ENCODE measurements around the gene CLIC5.

CLIC5 gene

DNA sequence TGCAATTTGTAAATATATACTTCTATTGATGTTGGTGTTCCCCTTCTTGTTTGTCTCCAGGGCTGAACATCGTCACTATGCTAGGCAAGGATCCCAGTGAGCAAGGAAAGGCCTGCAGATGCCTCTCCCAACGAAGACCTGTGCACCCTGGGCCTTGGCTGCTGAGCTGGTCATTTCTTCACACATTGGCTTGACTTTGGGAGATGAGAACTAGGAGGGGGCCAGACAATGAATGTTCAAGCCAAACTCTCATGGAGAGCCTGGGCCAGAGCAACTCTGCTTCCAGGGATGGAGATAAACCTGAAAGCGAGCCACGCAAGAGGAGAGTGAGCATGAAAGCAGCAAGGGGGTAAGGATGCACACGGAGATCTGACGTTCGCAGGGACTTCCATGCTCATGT lies 104.0 kb downstream of the CLIC5 start:
- Histone ChIP-seq H3K27me3 (replicated peaks in 2 of 5; ENCODE audit: control insufficient read depth in 4 of 5, insufficient read depth in 5 of 5, low read length in 4 of 5) (no peaks in the 10 kb centered on the region), H3K27ac (ENCODE audit: insufficient read depth in 1 of 2, low read depth in 1 of 2, low read length in 2 of 2, poor library complexity in 1 of 2, severe bottlenecking in 2 of 2) (no peak overlapping the region), H3K4me1 (ENCODE audit: control extremely low read depth in 1 of 4, control insufficient read depth in 4 of 4, insufficient read depth in 4 of 4, low read length in 3 of 4) (no peaks in the 10 kb centered on the region), H3K4me3 (ENCODE audit: control insufficient read depth in 1 of 7, extremely low read depth in 1 of 7, insufficient read depth in 4 of 7, low read depth in 2 of 7, low read length in 6 of 7) (no peak overlapping the region), H3K9me3 (ENCODE audit: control extremely low read depth in 1 of 5, control insufficient read depth in 4 of 5, insufficient read depth in 2 of 5, low read depth in 1 of 5, low read length in 4 of 5) (peaks cover 0 to 2% (median 0%) of the 10 kb centered on the region in 5 experiments), H3K36me3 (ENCODE audit: control insufficient read depth in 4 of 4, insufficient read depth in 4 of 4, low read length in 3 of 4) (no peaks in the 10 kb centered on the region)
- DNase-seq: no peak
- CTCF ChIA-PET: interaction anchor here (5.6 kb wide), 1 partner anchor 12 kb away, joined by 37 read pairs; no protein-coding TSS in a partner anchor
- POLR2A ChIA-PET: no interaction called here
- 98% methylated on average over 6 of the region's 7 CpGs for WGBS (ENCODE audit: insufficient coverage)

DNA sequence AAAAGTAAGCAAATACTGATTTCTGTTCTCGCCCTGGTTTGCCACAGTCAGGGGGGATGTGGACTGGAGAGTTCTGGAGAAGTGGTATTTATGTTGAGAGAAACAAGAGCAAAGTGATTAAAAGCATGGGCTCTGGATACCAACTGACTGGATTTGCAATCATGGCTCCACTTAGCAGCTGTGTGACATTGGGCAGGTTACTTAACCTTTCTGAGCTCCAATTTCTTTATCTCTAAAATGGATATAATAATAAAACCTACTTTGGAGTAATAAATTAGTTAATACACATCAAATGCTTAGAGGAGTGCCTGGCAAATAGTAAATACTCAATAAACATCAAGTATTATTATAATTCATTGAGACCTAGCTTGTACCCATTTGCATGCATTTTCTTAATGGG lies 111.7 kb downstream of the CLIC5 start:
- Histone ChIP-seq H3K27ac (ENCODE audit: insufficient read depth in 1 of 2, low read depth in 1 of 2, low read length in 2 of 2, poor library complexity in 1 of 2, severe bottlenecking in 2 of 2) (no peak overlapping the region), H3K4me3 (ENCODE audit: control insufficient read depth in 1 of 7, extremely low read depth in 1 of 7, insufficient read depth in 4 of 7, low read depth in 2 of 7, low read length in 6 of 7) (no peak overlapping the region), H3K9me3 (ENCODE audit: control extremely low read depth in 1 of 5, control insufficient read depth in 4 of 5, insufficient read depth in 2 of 5, low read depth in 1 of 5, low read length in 4 of 5) (no peaks in the 10 kb centered on the region), H3K27me3 (replicated peaks in 2 of 5; ENCODE audit: control insufficient read depth in 4 of 5, insufficient read depth in 5 of 5, low read length in 4 of 5) (no peaks in the 10 kb centered on the region), H3K36me3 (ENCODE audit: control insufficient read depth in 4 of 4, insufficient read depth in 4 of 4, low read length in 3 of 4) (no peaks in the 10 kb centered on the region), H3K4me1 (ENCODE audit: control extremely low read depth in 1 of 4, control insufficient read depth in 4 of 4, insufficient read depth in 4 of 4, low read length in 3 of 4) (no peaks in the 10 kb centered on the region)
- ChIA-PET CTCF (no interaction called here), POLR2A (no interaction called here)
- no peak for DNase-seq
- 100% methylated on average over 1 of the region's 1 CpG for WGBS (ENCODE audit: insufficient coverage)

DNA sequence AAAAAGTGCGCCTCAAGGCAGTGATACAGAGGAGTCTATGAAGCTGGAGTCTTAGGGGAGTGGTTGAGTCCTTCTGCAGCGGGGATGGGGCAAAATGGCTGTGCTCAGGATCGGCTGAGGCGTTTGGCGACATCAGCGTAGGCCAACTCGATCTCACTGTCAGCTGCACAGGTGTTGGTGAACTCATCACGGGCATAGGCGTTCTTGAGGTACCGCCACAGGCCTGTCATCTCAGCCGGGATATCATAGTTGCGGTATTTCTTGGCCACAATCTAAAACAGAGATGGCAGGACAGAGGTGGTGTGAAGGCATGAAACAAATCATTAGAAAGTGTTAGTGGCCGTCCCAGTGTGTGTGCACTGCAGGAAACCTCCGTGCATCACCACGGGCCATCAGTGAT lies 112.7 kb downstream of the CLIC5 start:
- DNase-seq: no peak
- CTCF ChIA-PET: no interaction called here
- H3K36me3 ChIP-seq (ENCODE audit: control insufficient read depth in 4 of 4, insufficient read depth in 4 of 4, low read length in 3 of 4): no peaks in the 10 kb centered on the region
- no peaks in the 10 kb centered on the region for H3K4me1 ChIP-seq (ENCODE audit: control extremely low read depth in 1 of 4, control insufficient read depth in 4 of 4, insufficient read depth in 4 of 4, low read length in 3 of 4)
- POLR2A ChIA-PET: no interaction called here
- no peaks in the 10 kb centered on the region for H3K27me3 ChIP-seq (replicated peaks in 2 of 5; ENCODE audit: control insufficient read depth in 4 of 5, insufficient read depth in 5 of 5, low read length in 4 of 5)
- no peak overlapping the region for H3K27ac ChIP-seq (ENCODE audit: insufficient read depth in 1 of 2, low read depth in 1 of 2, low read length in 2 of 2, poor library complexity in 1 of 2, severe bottlenecking in 2 of 2)
- H3K4me3 ChIP-seq (ENCODE audit: control insufficient read depth in 1 of 7, extremely low read depth in 1 of 7, insufficient read depth in 4 of 7, low read depth in 2 of 7, low read length in 6 of 7): no peak overlapping the region
- 97% methylated on average over 13 of the region's 15 CpGs for WGBS (ENCODE audit: insufficient coverage)
- H3K9me3 ChIP-seq (ENCODE audit: control extremely low read depth in 1 of 5, control insufficient read depth in 4 of 5, insufficient read depth in 2 of 5, low read depth in 1 of 5, low read length in 4 of 5): no peaks in the 10 kb centered on the region

DNA sequence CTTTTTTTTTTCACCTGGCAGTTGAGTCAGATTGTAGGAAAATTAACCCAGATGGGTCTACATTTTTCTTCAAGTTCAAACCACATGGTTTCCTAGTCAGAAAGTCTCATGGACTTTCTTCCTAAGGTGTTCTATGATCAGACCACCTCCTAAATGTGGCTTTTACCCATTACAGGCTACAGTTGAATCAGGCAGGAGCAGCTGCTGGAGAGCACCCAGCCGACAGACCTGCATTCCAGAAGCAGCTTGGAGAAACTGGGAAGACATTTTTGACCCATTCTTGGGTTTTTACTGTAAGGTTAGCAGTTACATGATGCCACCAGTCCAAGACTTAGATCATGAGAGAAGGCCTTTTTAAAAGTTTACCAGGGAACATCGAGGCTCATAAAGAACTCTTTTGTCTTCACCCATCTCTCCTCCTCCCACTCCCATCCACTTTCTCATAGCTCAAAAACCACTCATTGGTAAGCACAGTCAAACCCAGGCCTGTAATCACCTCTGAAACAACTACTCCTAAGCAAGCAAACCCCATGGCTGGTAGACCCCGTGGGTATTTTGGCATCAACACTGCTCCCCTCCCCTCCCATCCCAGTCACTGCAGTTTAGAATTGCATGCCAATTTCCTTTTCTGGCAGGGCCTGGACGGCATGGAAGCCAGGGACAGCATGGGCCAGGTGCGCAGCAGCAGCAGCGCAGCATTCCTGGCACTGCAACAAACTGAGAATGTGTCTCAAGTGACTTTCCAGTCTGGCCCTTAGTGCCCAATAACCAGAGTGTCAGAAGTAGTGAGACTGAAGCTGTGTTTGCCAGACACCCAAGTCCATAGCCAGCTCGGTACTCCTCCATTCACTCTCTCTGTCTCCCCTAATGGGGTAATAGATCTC lies 113.7 kb downstream of the CLIC5 start:
- Histone ChIP-seq H3K36me3 (ENCODE audit: control insufficient read depth in 4 of 4, insufficient read depth in 4 of 4, low read length in 3 of 4) (no peaks in the 10 kb centered on the region), H3K4me1 (ENCODE audit: control extremely low read depth in 1 of 4, control insufficient read depth in 4 of 4, insufficient read depth in 4 of 4, low read length in 3 of 4) (no peaks in the 10 kb centered on the region), H3K27me3 (replicated peaks in 2 of 5; ENCODE audit: control insufficient read depth in 4 of 5, insufficient read depth in 5 of 5, low read length in 4 of 5) (no peaks in the 10 kb centered on the region), H3K9me3 (ENCODE audit: control extremely low read depth in 1 of 5, control insufficient read depth in 4 of 5, insufficient read depth in 2 of 5, low read depth in 1 of 5, low read length in 4 of 5) (no peaks in the 10 kb centered on the region), H3K4me3 (ENCODE audit: control insufficient read depth in 1 of 7, extremely low read depth in 1 of 7, insufficient read depth in 4 of 7, low read depth in 2 of 7, low read length in 6 of 7) (no peak overlapping the region), H3K27ac (ENCODE audit: insufficient read depth in 1 of 2, low read depth in 1 of 2, low read length in 2 of 2, poor library complexity in 1 of 2, severe bottlenecking in 2 of 2) (no peak overlapping the region)
- WGBS (ENCODE audit: insufficient coverage): 95% methylated on average over 6 of the region's 7 CpGs
- DNase-seq: no peak
- CTCF ChIA-PET: interaction anchor here (0.6 to 1.6 kb wide), 3 partner anchors 9 to 24 kb away, joined by 3 to 6 read pairs (median 3); no protein-coding TSS in a partner anchor
- POLR2A ChIA-PET: no interaction called here

DNA sequence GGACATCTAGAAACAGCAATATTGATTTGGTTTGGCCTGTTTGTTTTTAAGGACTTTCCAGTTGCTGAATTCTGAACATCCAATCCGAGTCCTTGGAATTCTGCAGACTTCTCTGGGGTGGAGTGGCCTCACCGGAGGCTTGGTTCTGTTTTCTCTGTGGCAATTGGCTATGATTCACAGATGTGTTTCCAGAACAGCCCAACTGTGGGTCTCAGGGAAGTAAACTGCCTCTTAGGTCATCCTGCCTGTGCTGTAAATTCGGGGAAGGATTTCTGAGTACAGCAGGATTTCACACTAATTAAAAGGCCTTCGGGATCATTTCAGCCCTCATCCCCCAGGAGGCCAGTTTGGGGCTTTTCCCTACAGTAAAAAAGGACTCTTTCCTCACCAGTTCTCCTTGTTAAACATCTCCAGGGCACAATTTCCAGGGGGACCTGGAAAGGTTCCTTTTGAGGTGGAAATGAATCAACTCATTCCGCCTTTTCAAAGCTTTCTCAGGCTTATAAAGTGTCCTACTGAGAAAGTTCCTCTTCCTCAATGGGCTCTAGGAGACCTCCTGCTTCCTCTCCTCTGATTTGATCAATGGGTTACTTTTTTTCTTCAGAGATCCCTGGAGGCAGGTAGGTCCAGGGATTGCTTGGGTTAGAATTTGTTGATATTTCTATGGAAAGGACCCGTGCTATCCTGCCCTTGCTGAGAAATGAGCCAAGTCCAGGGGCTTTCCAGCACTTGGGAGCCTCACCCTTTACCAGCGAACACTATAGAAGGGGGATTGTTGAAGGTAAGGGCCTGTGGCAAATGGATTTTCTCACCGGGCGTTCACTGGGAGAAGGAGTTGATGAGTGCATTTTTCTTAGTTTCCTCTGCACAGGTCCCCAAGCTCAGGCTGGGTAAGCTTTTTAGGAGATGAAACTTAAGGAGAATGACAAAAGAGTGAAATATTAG lies 114.6 kb downstream of the CLIC5 start:
- CTCF ChIA-PET: interaction anchor here (0.6 to 1.6 kb wide), 3 partner anchors 8 to 24 kb away, joined by 3 to 6 read pairs (median 3); no protein-coding TSS in a partner anchor
- no peak overlapping the region for H3K27ac ChIP-seq (ENCODE audit: insufficient read depth in 1 of 2, low read depth in 1 of 2, low read length in 2 of 2, poor library complexity in 1 of 2, severe bottlenecking in 2 of 2)
- WGBS (ENCODE audit: insufficient coverage): 98% methylated on average over 7 of the region's 9 CpGs
- no peaks in the 10 kb centered on the region for H3K36me3 ChIP-seq (ENCODE audit: control insufficient read depth in 4 of 4, insufficient read depth in 4 of 4, low read length in 3 of 4)
- H3K9me3 ChIP-seq (ENCODE audit: control extremely low read depth in 1 of 5, control insufficient read depth in 4 of 5, insufficient read depth in 2 of 5, low read depth in 1 of 5, low read length in 4 of 5): no peaks in the 10 kb centered on the region
- no peaks in the 10 kb centered on the region for H3K27me3 ChIP-seq (replicated peaks in 2 of 5; ENCODE audit: control insufficient read depth in 4 of 5, insufficient read depth in 5 of 5, low read length in 4 of 5)
- POLR2A ChIA-PET: no interaction called here
- no peak for DNase-seq
- H3K4me3 ChIP-seq (ENCODE audit: control insufficient read depth in 1 of 7, extremely low read depth in 1 of 7, insufficient read depth in 4 of 7, low read depth in 2 of 7, low read length in 6 of 7): no peak overlapping the region
- H3K4me1 ChIP-seq (ENCODE audit: control extremely low read depth in 1 of 4, control insufficient read depth in 4 of 4, insufficient read depth in 4 of 4, low read length in 3 of 4): no peaks in the 10 kb centered on the region

DNA sequence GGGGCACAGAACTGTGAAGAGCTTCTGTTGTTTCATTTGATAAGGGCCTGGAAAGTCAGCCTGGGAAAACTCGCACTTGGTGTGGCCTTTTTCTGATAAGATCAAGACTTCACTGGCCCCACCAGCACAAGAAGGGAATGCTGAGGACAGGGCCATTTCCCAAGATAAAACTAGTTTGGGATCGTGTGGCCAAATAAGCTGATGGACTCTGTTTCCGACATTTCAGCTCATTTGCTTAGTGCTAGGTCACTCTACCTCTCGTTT lies 116.0 kb downstream of the CLIC5 start:
- ChIA-PET POLR2A (no interaction called here), CTCF (no interaction called here)
- H3K36me3 ChIP-seq (ENCODE audit: control insufficient read depth in 4 of 4, insufficient read depth in 4 of 4, low read length in 3 of 4): no peaks in the 10 kb centered on the region
- 98% methylated on average over 4 of the region's 4 CpGs for WGBS (ENCODE audit: insufficient coverage)
- no peaks in the 10 kb centered on the region for H3K27me3 ChIP-seq (replicated peaks in 2 of 5; ENCODE audit: control insufficient read depth in 4 of 5, insufficient read depth in 5 of 5, low read length in 4 of 5)
- H3K4me3 ChIP-seq (ENCODE audit: control insufficient read depth in 1 of 7, extremely low read depth in 1 of 7, insufficient read depth in 4 of 7, low read depth in 2 of 7, low read length in 6 of 7): no peak overlapping the region
- no peaks in the 10 kb centered on the region for H3K4me1 ChIP-seq (ENCODE audit: control extremely low read depth in 1 of 4, control insufficient read depth in 4 of 4, insufficient read depth in 4 of 4, low read length in 3 of 4)
- no peaks in the 10 kb centered on the region for H3K9me3 ChIP-seq (ENCODE audit: control extremely low read depth in 1 of 5, control insufficient read depth in 4 of 5, insufficient read depth in 2 of 5, low read depth in 1 of 5, low read length in 4 of 5)
- no peak overlapping the region for H3K27ac ChIP-seq (ENCODE audit: insufficient read depth in 1 of 2, low read depth in 1 of 2, low read length in 2 of 2, poor library complexity in 1 of 2, severe bottlenecking in 2 of 2)
- no peak for DNase-seq
